Smooth muscle cell (in vitro differentiated cells): ENCODE results near the gene TCF7L1. TPM values are rescaled to one million over a fixed set of nuclear protein-coding genes. Genes with fewer than 3 reads are reported as not detected.

Source experiments
- DNase-seq: peaks from one replicate; lab custom pipeline; 2025; ENCODE audit not compliant: unreplicated experiment; lab: John Stamatoyannopoulos, UW
- H2AFZ ChIP-seq: fragments of 200-600 bp; sonication (generic); 2 replicates; pipeline ENCODE4 v1.6.0; 2016; ENCODE audit warnings: antibody characterized with exemption, low read depth, mild to moderate bottlenecking
- H3F3A ChIP-seq: fragments of 200-600 bp; sonication (generic); 2 replicates; pipeline ENCODE4 v1.6.0; 2017; ENCODE audit warnings: antibody characterized with exemption, low read depth
- H3K27ac ChIP-seq: fragments of 200-600 bp; sonication (generic); 2 replicates; pipeline ENCODE4 v1.5.1; 2016; ENCODE audit warnings: low read depth, mild to moderate bottlenecking
- H3K27me3 ChIP-seq: fragments of 200-600 bp; sonication (generic); 2 replicates; pipeline ENCODE4 v1.6.1; 2016; ENCODE audit warnings: low read depth, mild to moderate bottlenecking
- H3K36me3 ChIP-seq: fragments of 200-600 bp; sonication (generic); 2 replicates; pipeline ENCODE4 v1.5.1; 2016; ENCODE audit warnings: low read depth
- H3K4me1 ChIP-seq: fragments of 200-600 bp; sonication (generic); 2 replicates; pipeline ENCODE4 v1.5.1; 2016; ENCODE audit warnings: low read depth
- H3K4me2 ChIP-seq: fragments of 200-600 bp; sonication (generic); 2 replicates; pipeline ENCODE4 v1.6.0; 2016; ENCODE audit warnings: mild to moderate bottlenecking
- H3K4me3 ChIP-seq: fragments of 200-600 bp; sonication (generic); 2 replicates; pipeline ENCODE4 v1.5.1; 2016; ENCODE audit warnings: mild to moderate bottlenecking
- H3K79me2 ChIP-seq: fragments of 200-600 bp; sonication (generic); 2 replicates; pipeline ENCODE4 v1.6.0; 2016; ENCODE audit warnings: low read depth, mild to moderate bottlenecking
- H3K9ac ChIP-seq: fragments of 200-600 bp; sonication (generic); 2 replicates; pipeline ENCODE4 v1.6.0; 2016; ENCODE audit warnings: low read depth
- H3K9me3 ChIP-seq: fragments of 200-600 bp; sonication (generic); replicated peaks from 2 replicates; pipeline ENCODE4 v1.5.1; 2016; ENCODE audit warnings: low read depth
- H4K20me1 ChIP-seq: fragments of 200-600 bp; sonication (generic); 2 replicates; pipeline ENCODE4 v1.6.0; 2016; ENCODE audit warnings: low read depth
- CTCF ChIP-seq: fragments of 200-600 bp; sonication (generic); IDR thresholded peaks from 2 replicates; pipeline ENCODE4 v1.5.1; 2017; ENCODE audit warnings: borderline replicate concordance, mild to moderate bottlenecking, antibody characterized with exemption; ENCODE audit not compliant: insufficient read depth, poor library complexity, severe bottlenecking
- WGBS: methylation state at CpG from one replicate; pipeline ENCODE4 v1.1.7; 2016; ENCODE audit warnings: low lambda C conversion rate; 5-methylcytosine and 5-hydroxymethylcytosine counted together
- polyA plus RNA-seq: library from polyadenylated mRNA; unstranded; fragments of >200 nt; fragmentation: Nextera tagmentation; extraction: Ambion mirVana; gene quantifications from 2 replicates; pipeline ENCODE4 v1.2.1, GENCODE V29; 2016
- total RNA-seq: library from RNA; depleted of rRNA; stranded (reverse); fragments of >200 nt; gene quantifications from 2 replicates; pipeline ENCODE4 v1.2.3, GENCODE V29; 2014

The TCF7L1 gene
- total and polyA plus RNA-seq, 2 experiments from 2014 or later, result 4.5 to 15.2 TPM

DNA sequence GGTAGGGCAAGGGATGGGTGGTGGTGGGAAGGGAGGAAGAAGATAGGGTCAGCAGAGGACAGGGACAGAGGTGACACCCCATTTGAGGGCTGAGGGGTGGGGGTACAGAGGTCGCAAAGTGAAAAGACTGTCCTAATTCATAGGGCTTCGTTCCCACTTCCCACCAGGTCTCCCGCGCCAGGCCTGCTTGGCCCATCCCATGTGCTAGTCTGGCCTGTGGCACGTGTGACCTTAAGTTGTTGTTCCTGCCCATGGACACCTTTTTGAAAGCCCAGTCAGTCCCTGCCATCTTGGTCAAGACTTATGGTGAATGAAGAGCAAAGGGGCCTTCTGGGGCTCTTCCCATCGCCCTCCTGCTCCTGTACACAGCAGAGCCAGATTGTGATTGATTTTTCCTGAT, 148.4 kb downstream of the TCF7L1 start:
- no peak for TF ChIP-seq CTCF
- Histone ChIP-seq H3K27me3 (no peaks in the 10 kb centered on the region), H3K9ac (no peak overlapping the region), H4K20me1 (peaks cover 27% of the 10 kb centered on the region), H3K36me3 (no peaks in the 10 kb centered on the region), H3K9me3 (no peaks in the 10 kb centered on the region), H3K4me3 (no peak overlapping the region), H3K4me2 (no peak overlapping the region), H2AFZ (no peak overlapping the region), H3K79me2 (peaks cover 13% of the 10 kb centered on the region), H3K4me1 (peaks cover 15% of the 10 kb centered on the region), H3F3A (peaks cover 10% of the 10 kb centered on the region), H3K27ac (no peak overlapping the region)
- DNase-seq, result no peak
- WGBS, result 91% methylated on average over 6 of the region's 6 CpGs

DNA sequence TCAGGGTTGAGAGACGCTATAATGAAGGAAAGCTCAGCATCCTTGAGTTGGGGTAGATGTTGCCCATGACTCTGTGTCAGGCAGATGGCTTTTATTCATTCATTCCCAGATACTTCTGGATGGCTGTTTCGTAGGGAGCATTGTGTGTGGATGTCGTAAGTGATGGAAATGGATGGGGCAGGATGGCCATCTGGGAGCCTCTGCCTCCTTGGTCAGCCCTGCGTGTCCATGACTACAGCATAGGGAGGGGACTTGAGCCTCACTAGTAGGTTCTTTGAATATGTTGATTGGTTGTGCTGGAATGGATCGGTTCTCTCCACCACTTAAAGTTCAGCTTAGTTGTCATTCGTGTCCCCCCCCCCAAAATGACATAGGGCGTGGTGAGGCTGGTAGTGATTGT, 149.7 kb downstream of the TCF7L1 start:
- H3K79me2 ChIP-seq, result peaks cover 13% of the 10 kb centered on the region
- H3K9ac ChIP-seq, result no peak overlapping the region
- H3K4me3 ChIP-seq, result no peak overlapping the region
- no peak overlapping the region for H3K27ac ChIP-seq
- no peaks in the 10 kb centered on the region for H3K9me3 ChIP-seq
- H3K27me3 ChIP-seq, result no peaks in the 10 kb centered on the region
- no peak overlapping the region for H3K4me2 ChIP-seq
- H2AFZ ChIP-seq, result no peak overlapping the region
- H3F3A ChIP-seq, result peaks cover 9% of the 10 kb centered on the region
- H3K4me1 ChIP-seq, result peaks cover 13% of the 10 kb centered on the region
- no peaks in the 10 kb centered on the region for H3K36me3 ChIP-seq
- WGBS, result over 99% methylated on average over 7 of the region's 7 CpGs
- H4K20me1 ChIP-seq, result peaks cover 27% of the 10 kb centered on the region
- no peak for TF ChIP-seq CTCF
- no peak for DNase-seq

- Histone ChIP-seq H3K4me2 (no peak overlapping the region), H2AFZ (no peak overlapping the region), H3F3A (peaks cover 2% of the 10 kb centered on the region)
Measured at GRCh38 chr2:85283641-85284040, 150.4 kb downstream of the TCF7L1 start.

More at GRCh38 chr2:85283641-85284040, 150.4 kb downstream of the TCF7L1 start:
- Histone ChIP-seq H3K27me3 (no peaks in the 10 kb centered on the region), H3K9me3 (no peaks in the 10 kb centered on the region), H3K4me1 (peaks cover 13% of the 10 kb centered on the region), H3K36me3 (no peaks in the 10 kb centered on the region), H3K79me2 (peaks cover 13% of the 10 kb centered on the region), H4K20me1 (peaks cover 27% of the 10 kb centered on the region), H3K27ac (no peak overlapping the region), H3K4me3 (no peak overlapping the region), H3K9ac (no peak overlapping the region)
- whole genome bisulfite sequencing, result 98% methylated on average over 8 of the region's 8 CpGs
- no peak for TF ChIP-seq CTCF
- no peak for DNase-seq
